ENCODE data around the gene UBE2L5. TPM values are rescaled to one million over a fixed set of nuclear protein-coding genes. Genes with fewer than 3 reads are reported as not detected.

The UBE2L5 gene
- total RNA-seq, 6 experiments from 2014 or later: not detected

GRCh38 chr13:30388406-30389283 lies 33.6 kb upstream of the UBE2L5 start:
- Histone ChIP-seq H3K9me3 (no peaks in the 10 kb centered on the region), H3K27ac (peak overlapping the region; percentile 78 to 85 (median 84)), H3K27me3 (no peaks in the 10 kb centered on the region), H3K4me3 (peak overlapping the region in 2 of 3 donors; percentile 2 to 10), H3K4me1 (peaks cover 0 to 14% (median 6%) of the 10 kb centered on the region in 4 donors), H3K36me3 (no peaks in the 10 kb centered on the region)
- DNase-seq (peak; percentile 62 to 87 (median 84)), ATAC-seq (peak; percentile 82 to 84 (median 83))
- intact Hi-C loops (cut with DNase I): no loop called here
- 25% methylated on average over 15 of the region's 15 CpGs for WGBS (ENCODE audit: insufficient coverage, low coverage, low lambda C conversion rate, missing lambda C conversion rate)
- TF ChIP-seq CTCF (IDR thresholded peaks at IDR 0.05) (no peak), POLR2A (IDR thresholded peaks at IDR 0.05) (peak; percentile 23)

- no peak for DNase-seq
- Histone ChIP-seq H3K27ac (peak overlapping the region in 1 of 3 donors; percentile 42), H3K4me1 (peaks cover 0 to 32% (median 10%) of the 10 kb centered on the region in 4 donors), H3K27me3 (no peaks in the 10 kb centered on the region), H3K4me3 (no peak overlapping the region), H3K36me3 (no peaks in the 10 kb centered on the region), H3K9me3 (no peaks in the 10 kb centered on the region)
- TF ChIP-seq CTCF (IDR thresholded peaks at IDR 0.05) (no peak), POLR2A (IDR thresholded peaks at IDR 0.05) (no peak)
- 95% methylated on average over 3 of the region's 9 CpGs for WGBS (ENCODE audit: insufficient coverage, low coverage, low lambda C conversion rate, missing lambda C conversion rate)
- no peak for ATAC-seq
- intact Hi-C loops (cut with DNase I): no loop called here
These were observed 30.2 kb upstream of the UBE2L5 start for GRCh38 chr13:30391956-30392680.

- intact Hi-C loops (cut with DNase I): no loop called here
- DNase-seq (no peak), ATAC-seq (no peak)
- Histone ChIP-seq H3K36me3 (no peaks in the 10 kb centered on the region), H3K27me3 (no peaks in the 10 kb centered on the region), H3K27ac (peak overlapping the region in 1 of 3 donors; percentile 42), H3K4me3 (no peak overlapping the region), H3K9me3 (no peaks in the 10 kb centered on the region), H3K4me1 (peaks cover 0 to 37% (median 13%) of the 10 kb centered on the region in 4 donors)
- TF ChIP-seq POLR2A (IDR thresholded peaks at IDR 0.05): no peak
- TF ChIP-seq CTCF (IDR thresholded peaks at IDR 0.05): no peak
- 52% methylated on average over 4 of the region's 5 CpGs for WGBS (ENCODE audit: insufficient coverage, low coverage, low lambda C conversion rate, missing lambda C conversion rate)
These were observed 29.6 kb upstream of the UBE2L5 start for GRCh38 chr13:30392681-30393045.

GRCh38 chr13:30394751-30395191 lies 27.5 kb upstream of the UBE2L5 start:
- intact Hi-C loops (cut with DNase I): loop anchor here in 1 of 2 donors (5.0 kb wide), 1 partner anchor 57 kb away; no protein-coding TSS in a partner anchor
- H3K4me3 ChIP-seq: peak overlapping the region; percentile 46 to 51 (median 47)
- 0% methylated on average over 7 of the region's 7 CpGs for WGBS (ENCODE audit: insufficient coverage, low coverage, low lambda C conversion rate, missing lambda C conversion rate)
- ATAC-seq (peak; percentile 14 to 39 (median 26)), DNase-seq (no peak)
- peak overlapping the region; percentile 91 to 98 (median 95) for H3K27ac ChIP-seq
- no peaks in the 10 kb centered on the region for H3K9me3 ChIP-seq
- H3K36me3 ChIP-seq: no peaks in the 10 kb centered on the region
- H3K4me1 ChIP-seq: peaks cover 0 to 45% (median 11%) of the 10 kb centered on the region in 4 donors
- H3K27me3 ChIP-seq: no peaks in the 10 kb centered on the region
- TF ChIP-seq CTCF (IDR thresholded peaks at IDR 0.05): no peak
- no peak for TF ChIP-seq POLR2A (IDR thresholded peaks at IDR 0.05)
